Measurements from ENCODE around the gene SLC10A6. TPM values are rescaled to one million over a fixed set of nuclear protein-coding genes. Genes with fewer than 3 reads are reported as not detected.

The SLC10A6 gene
- total and polyA plus RNA-seq, 7 donors: 0.27 to 0.79 (median 0.31) TPM; not detected in 1

DNA sequence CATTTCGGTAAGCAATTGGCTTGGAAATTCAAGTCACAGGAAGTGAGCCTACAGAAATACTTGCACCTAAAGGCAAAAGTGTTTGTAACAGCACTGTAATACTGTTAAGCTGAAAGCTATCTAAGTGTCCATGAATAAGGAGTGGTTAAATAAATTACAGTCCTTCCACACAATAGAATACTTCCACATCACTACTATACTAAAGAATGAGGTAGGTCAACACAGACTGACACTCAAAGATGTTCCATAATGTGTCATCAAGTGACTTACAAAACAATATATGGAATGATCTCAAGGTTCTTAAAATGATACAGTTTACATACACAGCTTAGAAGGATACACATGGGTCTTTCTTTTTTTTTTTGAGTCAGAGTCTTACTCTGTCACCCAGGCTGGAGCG lies 27.0 kb downstream of the SLC10A6 start:
- DNase-seq: no peak
- TF ChIP-seq, protein P1, sequence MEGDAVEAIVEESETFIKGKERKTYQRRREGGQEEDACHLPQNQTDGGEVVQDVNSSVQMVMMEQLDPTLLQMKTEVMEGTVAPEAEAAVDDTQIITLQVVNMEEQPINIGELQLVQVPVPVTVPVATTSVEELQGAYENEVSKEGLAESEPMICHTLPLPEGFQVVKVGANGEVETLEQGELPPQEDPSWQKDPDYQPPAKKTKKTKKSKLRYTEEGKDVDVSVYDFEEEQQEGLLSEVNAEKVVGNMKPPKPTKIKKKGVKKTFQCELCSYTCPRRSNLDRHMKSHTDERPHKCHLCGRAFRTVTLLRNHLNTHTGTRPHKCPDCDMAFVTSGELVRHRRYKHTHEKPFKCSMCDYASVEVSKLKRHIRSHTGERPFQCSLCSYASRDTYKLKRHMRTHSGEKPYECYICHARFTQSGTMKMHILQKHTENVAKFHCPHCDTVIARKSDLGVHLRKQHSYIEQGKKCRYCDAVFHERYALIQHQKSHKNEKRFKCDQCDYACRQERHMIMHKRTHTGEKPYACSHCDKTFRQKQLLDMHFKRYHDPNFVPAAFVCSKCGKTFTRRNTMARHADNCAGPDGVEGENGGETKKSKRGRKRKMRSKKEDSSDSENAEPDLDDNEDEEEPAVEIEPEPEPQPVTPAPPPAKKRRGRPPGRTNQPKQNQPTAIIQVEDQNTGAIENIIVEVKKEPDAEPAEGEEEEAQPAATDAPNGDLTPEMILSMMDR (IDR thresholded peaks at IDR 0.05): no peak
- ATAC-seq: no peak
- Histone ChIP-seq H3K4me1 (no peaks in the 10 kb centered on the region), H3K27me3 (ENCODE audit: insufficient read depth in 3 of 3, low read length in 2 of 3) (no peaks in the 10 kb centered on the region), H3K4me3 (no peak overlapping the region), H3K27ac (no peak overlapping the region), H3K9me3 (no peaks in the 10 kb centered on the region), H3K36me3 (ENCODE audit: insufficient read depth in 1 of 2, low read depth in 1 of 2) (peaks cover 0 to 17% of the 10 kb centered on the region in 2 donors)
- intact Hi-C loops (cut with DNase I): no loop called here
- WGBS, 3 donors: 95 to 98% (median 97%) methylated on average over 2 of the region's 2 CpGs

DNA sequence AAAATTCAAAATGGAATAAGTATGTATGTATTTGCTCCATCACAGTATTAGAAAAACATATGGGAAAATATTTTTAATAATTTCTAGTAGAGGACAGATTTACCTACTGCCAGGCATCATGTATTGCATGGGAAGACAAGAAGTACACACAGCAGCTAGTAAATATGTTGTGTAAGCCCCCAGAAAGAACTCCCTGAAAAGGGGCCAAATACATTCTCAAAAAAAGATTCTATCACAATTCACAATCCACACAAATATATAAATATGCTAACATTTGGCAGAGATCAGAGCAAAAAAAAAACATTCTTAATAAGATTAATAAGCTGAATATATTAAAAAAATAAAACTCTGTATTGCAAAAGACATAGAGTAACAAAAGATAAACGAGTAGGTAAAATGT lies 28.0 kb downstream of the SLC10A6 start:
- TF ChIP-seq, protein P1 (IDR thresholded peaks at IDR 0.05): no peak
- H3K4me1 ChIP-seq: no peaks in the 10 kb centered on the region
- ATAC-seq: no peak
- intact Hi-C loops (cut with DNase I): no loop called here
- no peaks in the 10 kb centered on the region for H3K27me3 ChIP-seq (ENCODE audit: insufficient read depth in 3 of 3, low read length in 2 of 3)
- WGBS, 3 donors: 56 to 80% (median 71%) methylated on average over 1 of the region's 1 CpG
- no peak overlapping the region for H3K4me3 ChIP-seq
- no peak overlapping the region for H3K27ac ChIP-seq
- no peaks in the 10 kb centered on the region for H3K9me3 ChIP-seq
- H3K36me3 ChIP-seq (ENCODE audit: insufficient read depth in 1 of 2, low read depth in 1 of 2): peaks cover 0 to 17% of the 10 kb centered on the region in 2 donors
- no peak for DNase-seq

DNA sequence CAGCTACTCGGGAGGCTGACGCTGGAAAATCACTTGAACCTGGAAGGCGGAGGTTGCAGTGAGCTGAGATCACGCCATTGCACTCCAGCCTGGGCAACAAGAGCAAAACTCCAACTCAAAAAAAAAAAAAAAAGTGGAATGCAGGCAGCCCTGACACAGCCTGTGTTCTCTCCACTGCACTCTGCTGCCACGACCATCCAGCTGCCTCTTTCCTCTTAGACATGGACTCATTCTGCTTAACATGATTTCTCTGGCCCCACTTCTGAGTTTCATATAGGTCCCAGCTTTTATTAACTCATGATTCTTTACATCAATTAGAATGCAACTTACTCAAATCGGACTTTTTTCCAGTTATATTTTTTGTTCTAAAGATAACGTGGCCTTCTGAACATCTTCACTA lies 29.6 kb downstream of the SLC10A6 start:
- Histone ChIP-seq H3K4me1 (no peaks in the 10 kb centered on the region), H3K4me3 (no peak overlapping the region), H3K27me3 (ENCODE audit: insufficient read depth in 3 of 3, low read length in 2 of 3) (no peaks in the 10 kb centered on the region), H3K9me3 (no peaks in the 10 kb centered on the region), H3K27ac (no peak overlapping the region), H3K36me3 (ENCODE audit: insufficient read depth in 1 of 2, low read depth in 1 of 2) (peaks cover 0 to 11% of the 10 kb centered on the region in 2 donors)
- ATAC-seq: no peak
- intact Hi-C loops (cut with DNase I): no loop called here
- no peak for DNase-seq
- TF ChIP-seq, protein P1 (IDR thresholded peaks at IDR 0.05): no peak
- WGBS, 3 donors: 87 to 89% (median 88%) methylated on average over 7 of the region's 7 CpGs

DNA sequence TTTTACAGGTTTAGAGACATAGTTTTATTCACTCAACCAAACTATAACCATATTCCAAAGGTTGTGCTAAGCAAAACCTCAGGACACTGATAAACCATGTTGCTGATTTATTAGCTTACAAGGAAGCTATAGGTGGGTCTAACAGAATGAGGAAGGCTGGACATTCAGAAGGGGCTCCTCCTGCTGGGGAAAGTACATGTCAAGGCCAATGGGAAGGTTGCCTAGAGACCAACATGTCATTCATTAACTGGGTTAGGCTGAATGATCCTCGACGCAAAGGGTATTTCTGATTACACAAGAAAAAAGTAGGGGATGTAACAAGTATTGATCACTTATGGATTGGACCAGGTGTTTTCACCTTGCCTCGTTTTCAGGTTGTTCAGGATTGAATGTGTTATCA lies 30.3 kb downstream of the SLC10A6 start:
- H3K4me3 ChIP-seq: no peak overlapping the region
- DNase-seq: no peak
- TF ChIP-seq, protein P1 (IDR thresholded peaks at IDR 0.05): no peak
- WGBS, 3 donors: 90 to 95% (median 94%) methylated on average over 3 of the region's 3 CpGs
- no peaks in the 10 kb centered on the region for H3K9me3 ChIP-seq
- H3K27me3 ChIP-seq (ENCODE audit: insufficient read depth in 3 of 3, low read length in 2 of 3): no peaks in the 10 kb centered on the region
- intact Hi-C loops (cut with DNase I): no loop called here
- H3K36me3 ChIP-seq (ENCODE audit: insufficient read depth in 1 of 2, low read depth in 1 of 2): peaks cover 0 to 5% of the 10 kb centered on the region in 2 donors
- H3K4me1 ChIP-seq: no peaks in the 10 kb centered on the region
- no peak overlapping the region for H3K27ac ChIP-seq
- ATAC-seq: no peak

DNA sequence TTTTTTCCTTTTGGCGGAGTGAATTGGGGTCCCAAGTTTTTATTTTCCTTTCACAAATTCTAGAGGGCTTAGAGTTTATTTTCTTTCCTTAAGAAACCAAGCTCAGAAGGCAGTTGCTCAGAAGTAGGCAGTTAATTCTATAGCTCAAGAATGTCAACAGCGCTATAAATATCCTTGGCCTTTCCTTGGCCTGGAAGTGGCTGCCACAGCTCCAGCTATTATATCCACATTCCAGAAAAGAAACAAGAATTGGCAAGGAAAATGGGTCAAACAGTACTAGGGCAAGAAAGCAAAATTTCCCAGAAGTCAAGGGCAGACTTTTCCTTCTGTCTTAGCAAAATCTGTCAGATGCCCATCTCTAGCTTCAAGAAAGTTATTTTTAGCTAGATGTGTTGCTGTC lies 31.0 kb downstream of the SLC10A6 start:
- Histone ChIP-seq H3K27ac (no peak overlapping the region), H3K27me3 (ENCODE audit: insufficient read depth in 3 of 3, low read length in 2 of 3) (no peaks in the 10 kb centered on the region), H3K9me3 (no peaks in the 10 kb centered on the region), H3K4me3 (no peak overlapping the region), H3K4me1 (no peaks in the 10 kb centered on the region), H3K36me3 (ENCODE audit: insufficient read depth in 1 of 2, low read depth in 1 of 2) (no peaks in the 10 kb centered on the region)
- intact Hi-C loops (cut with DNase I): no loop called here
- 90 to 95% (median 91%) methylated on average over 2 of the region's 2 CpGs for WGBS, 3 donors
- no peak for ATAC-seq
- no peak for DNase-seq
- TF ChIP-seq, protein P1 (IDR thresholded peaks at IDR 0.05): no peak
